GM19099 (cell line): ENCODE results near the gene LONP2.
A peak's percentile ranks its signal among the peaks of the same experiment; 100 is the strongest.

Experiments used
- POLR2A ChIP-seq: IDR thresholded peaks from 3 replicates; pipeline ENCODE4 v1.6.1; 2011; ENCODE audit warnings: low read depth; ENCODE audit not compliant: insufficient read length; ENCODE audit errors: extremely low read depth

The LONP2 gene

DNA sequence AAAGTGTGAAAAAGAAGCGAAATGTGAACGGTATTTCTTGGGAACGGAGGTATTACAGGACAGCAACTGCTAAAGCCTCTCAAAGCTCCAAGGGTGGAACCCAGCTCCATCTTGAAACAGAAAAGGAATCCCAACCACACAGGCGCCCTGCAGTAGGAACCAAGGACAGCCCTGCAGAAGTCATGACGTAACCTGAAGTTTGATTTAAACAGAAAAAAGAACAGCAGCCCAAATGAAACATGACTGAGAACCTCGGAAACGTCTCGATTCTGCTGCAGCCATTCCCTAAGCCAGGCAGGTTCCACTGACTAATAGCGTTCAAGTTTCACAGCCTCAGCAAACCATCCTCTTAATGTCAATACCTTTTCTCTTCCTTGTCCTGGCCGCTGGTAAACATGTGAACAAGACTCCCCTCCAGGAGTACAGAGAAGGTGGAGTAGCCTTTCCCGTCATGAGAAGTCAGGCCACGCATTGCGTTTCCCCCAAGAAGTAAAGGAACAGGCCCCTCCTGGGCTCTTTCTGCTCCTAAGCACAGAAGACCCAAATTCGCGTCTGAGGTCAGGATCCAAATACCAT lies 121.0 kb downstream of the LONP2 start:
- TF ChIP-seq POLR2A, result no peak

DNA sequence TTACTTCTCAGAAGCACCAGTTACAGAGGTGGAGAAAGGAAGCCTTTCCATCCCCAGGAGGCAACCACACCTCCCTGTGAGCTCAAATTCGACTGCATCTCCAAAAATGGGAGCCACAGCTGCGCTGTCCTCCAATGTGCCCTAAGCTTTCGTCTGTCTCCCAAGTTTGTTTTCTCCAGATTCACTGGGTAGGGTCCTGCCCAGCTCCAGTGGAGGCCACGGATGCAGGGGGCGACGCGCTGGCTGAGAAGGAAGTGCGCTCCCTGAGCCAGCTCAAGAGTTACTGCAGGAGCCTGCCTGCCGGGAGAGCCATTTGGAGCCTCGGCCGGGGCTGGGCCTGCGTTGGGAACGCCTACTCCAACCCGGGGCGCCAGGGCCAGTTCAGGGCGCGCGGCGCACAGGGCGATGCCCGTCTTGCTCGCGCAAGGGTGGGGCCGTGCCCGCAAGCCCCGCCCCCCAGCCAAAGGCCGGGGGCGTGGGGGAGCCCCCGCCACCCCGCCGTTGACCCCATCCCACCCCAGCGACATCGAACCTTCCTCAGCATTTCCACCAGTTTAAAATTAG lies 121.6 kb downstream of the LONP2 start:
- TF ChIP-seq POLR2A, result peak; percentile 52

- TF ChIP-seq POLR2A, result no peak
These were observed 122.3 kb downstream of the LONP2 start for GRCh38 chr16:48366165-48367093.

GRCh38 chr16:48367441-48368049 lies 123.4 kb downstream of the LONP2 start:
- no peak for TF ChIP-seq POLR2A

- TF ChIP-seq POLR2A, result no peak
These were observed 125.7 kb downstream of the LONP2 start for GRCh38 chr16:48369765-48370164.

DNA sequence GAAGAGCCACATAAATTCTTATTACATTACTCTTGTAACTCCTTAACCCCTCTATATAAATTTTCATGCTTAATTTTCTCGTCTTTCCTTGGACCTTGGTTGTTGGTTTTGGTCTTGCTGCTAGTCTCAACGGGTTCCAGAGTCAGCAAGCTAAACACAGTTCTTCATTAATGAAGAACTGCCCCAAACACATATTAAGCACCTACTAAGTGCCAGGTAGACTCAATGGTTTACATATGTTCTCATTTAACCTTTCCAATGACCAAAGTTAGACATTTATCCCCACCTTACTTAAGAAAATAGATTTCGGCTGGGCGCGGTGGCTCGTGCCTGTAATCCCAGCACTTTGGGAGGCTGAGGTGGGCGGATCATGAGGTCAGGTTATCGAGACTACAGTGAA lies 126.1 kb downstream of the LONP2 start:
- TF ChIP-seq POLR2A, result no peak

DNA sequence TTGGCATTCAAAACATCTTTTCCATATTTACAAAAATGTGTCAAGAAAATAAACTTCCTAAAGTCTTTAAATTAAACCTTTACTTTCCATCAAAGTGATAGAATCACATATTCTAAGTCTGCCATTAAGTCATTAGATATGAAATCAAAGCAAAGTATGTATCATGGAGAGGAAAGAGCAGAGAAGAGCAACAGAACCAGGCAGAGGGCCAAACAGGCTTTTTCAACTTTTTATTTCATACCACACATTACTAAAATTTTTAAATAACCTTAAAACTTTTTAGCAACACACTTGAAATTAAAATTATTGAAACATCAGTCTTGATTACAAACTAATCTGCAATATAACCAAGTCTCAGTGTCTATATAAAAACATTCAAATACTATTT lies 127.3 kb downstream of the LONP2 start:
- no peak for TF ChIP-seq POLR2A

DNA sequence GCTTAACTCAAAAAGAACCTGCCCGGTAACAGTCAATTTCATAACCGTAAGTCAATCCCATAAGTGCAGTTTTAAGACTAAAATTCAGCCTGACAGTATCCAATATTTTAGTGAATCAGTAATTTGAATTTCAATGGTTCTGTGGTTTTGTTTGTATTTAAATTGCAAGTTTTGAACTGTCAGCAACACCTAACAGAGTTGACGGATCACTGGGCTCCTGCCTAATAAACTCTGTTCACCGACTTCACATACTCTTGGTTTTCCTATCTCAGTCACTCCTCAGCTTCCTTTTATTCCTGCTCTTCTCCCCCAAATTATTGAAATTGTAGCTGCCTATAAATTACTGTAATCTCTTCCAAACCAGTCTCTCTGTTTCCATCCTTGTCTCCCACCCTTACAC lies 128.6 kb downstream of the LONP2 start:
- TF ChIP-seq POLR2A, result no peak

- no peak for TF ChIP-seq POLR2A
These were observed 129.3 kb downstream of the LONP2 start for GRCh38 chr16:48373258-48374029.

DNA sequence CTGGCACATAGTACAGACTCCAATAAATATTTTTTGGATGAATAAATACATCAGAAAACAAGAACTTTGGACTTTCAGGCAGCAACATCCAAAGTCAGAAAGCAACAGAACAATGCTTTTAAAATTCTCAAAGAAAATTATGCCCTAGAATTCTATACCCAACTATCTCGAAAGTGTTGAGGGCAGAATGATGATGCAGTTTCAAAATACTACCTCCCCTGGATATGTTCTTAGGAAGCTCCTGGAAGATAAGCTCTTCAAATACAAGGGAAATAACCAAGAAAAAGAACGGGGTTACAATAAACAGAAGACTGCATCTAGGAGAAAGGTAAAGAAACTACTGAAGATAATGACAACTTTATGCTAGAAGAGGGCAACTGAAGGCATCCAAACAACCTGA lies 130.2 kb downstream of the LONP2 start:
- TF ChIP-seq POLR2A, result no peak

DNA sequence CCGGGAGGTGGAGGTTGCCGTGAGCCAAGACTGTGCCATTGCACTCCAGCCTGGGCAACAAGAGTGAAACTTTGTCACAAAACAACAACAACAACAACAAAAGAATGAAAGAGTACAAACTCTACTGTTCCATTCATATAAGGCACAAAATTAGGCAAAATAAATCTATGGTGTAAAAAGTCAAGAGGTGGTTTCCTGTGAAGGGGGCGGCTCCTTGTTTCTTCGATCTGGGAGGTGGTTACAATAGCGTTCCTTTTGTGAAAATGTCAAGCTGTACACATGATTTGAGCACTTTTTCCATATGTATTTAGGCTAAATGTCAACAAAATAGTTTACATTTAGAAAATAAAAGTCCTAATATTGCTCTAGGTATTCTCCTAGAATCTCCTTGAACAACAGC lies 134.2 kb downstream of the LONP2 start:
- TF ChIP-seq POLR2A, result no peak

GRCh38 chr16:48378836-48379235 lies 134.7 kb downstream of the LONP2 start:
- TF ChIP-seq POLR2A, result no peak

- TF ChIP-seq POLR2A, result no peak
These were observed 137.1 kb downstream of the LONP2 start for GRCh38 chr16:48381201-48381600.

DNA sequence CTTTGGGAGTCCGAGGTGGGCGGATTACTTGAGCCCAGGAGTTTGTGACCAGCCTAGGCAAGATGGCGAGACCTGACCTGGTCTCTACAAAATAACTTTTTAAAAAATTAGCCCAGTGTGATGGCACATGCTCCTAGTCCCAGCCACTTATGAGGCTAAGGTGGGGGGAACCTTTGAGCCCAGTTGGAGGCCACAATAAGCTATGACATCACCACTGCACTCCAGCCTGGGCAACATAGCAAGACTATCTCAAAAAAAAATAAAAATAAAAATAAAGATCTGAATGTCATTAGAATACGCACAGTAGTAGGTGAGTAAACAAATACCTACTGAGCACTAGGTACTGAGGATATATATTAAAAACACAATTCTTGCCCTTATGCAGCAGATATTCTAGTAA lies 138.0 kb downstream of the LONP2 start:
- TF ChIP-seq POLR2A, result no peak
